ENCODE data around the gene THAP8. TPM values are rescaled to one million over a fixed set of nuclear protein-coding genes. Genes with fewer than 3 reads are reported as not detected.

The THAP8 gene
- total and polyA plus RNA-seq, 2 of the 4 experiments (the other 2 are of a cell fraction) = 1.8 to 5.9 TPM

- TF ChIP-seq CTCF (conservative IDR thresholded peaks at IDR 0.05; ENCODE audit: low read depth, low read length) = no peak
- no peak for TF ChIP-seq CHD1 (IDR thresholded peaks at IDR 0.05; ENCODE audit: low read depth, low read length)
- no peak for TF ChIP-seq FOS (IDR thresholded peaks at IDR 0.05; ENCODE audit: low read depth, low read length)
- TF ChIP-seq MAZ (IDR thresholded peaks at IDR 0.05; ENCODE audit: borderline replicate concordance, low read depth, low read length) = no peak
Observed at GRCh38 chr19:36028313-36029041, 25.6 kb downstream of the THAP8 start (continued).
